ENCODE data around the gene DPM3.

DNA sequence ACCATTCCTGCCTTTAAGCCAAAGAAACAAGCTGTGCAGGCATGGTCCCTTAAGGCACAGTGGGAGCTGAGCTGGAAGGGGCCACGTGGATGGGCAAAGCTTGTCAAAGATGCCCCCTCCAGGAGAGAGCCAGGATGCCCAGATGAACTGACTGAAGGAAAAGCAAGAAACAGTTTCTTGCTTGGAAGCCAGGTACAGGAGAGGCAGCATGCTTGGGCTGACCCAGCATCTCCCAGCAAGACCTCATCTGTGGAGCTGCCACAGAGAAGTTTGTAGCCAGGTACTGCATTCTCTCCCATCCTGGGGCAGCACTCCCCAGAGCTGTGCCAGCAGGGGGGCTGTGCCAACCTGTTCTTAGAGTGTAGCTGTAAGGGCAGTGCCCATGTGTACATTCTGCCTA, 6.0 kb downstream of the DPM3 start:
- TF ChIP-seq, protein P1, sequence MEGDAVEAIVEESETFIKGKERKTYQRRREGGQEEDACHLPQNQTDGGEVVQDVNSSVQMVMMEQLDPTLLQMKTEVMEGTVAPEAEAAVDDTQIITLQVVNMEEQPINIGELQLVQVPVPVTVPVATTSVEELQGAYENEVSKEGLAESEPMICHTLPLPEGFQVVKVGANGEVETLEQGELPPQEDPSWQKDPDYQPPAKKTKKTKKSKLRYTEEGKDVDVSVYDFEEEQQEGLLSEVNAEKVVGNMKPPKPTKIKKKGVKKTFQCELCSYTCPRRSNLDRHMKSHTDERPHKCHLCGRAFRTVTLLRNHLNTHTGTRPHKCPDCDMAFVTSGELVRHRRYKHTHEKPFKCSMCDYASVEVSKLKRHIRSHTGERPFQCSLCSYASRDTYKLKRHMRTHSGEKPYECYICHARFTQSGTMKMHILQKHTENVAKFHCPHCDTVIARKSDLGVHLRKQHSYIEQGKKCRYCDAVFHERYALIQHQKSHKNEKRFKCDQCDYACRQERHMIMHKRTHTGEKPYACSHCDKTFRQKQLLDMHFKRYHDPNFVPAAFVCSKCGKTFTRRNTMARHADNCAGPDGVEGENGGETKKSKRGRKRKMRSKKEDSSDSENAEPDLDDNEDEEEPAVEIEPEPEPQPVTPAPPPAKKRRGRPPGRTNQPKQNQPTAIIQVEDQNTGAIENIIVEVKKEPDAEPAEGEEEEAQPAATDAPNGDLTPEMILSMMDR (conservative IDR thresholded peaks at IDR 0.05; ENCODE audit: low read length): no peak
- TF ChIP-seq EZH2phosphoT487 (IDR thresholded peaks at IDR 0.05; ENCODE audit: borderline replicate concordance): no peak
